ENCODE data around the gene PPP2R3B.

DNA sequence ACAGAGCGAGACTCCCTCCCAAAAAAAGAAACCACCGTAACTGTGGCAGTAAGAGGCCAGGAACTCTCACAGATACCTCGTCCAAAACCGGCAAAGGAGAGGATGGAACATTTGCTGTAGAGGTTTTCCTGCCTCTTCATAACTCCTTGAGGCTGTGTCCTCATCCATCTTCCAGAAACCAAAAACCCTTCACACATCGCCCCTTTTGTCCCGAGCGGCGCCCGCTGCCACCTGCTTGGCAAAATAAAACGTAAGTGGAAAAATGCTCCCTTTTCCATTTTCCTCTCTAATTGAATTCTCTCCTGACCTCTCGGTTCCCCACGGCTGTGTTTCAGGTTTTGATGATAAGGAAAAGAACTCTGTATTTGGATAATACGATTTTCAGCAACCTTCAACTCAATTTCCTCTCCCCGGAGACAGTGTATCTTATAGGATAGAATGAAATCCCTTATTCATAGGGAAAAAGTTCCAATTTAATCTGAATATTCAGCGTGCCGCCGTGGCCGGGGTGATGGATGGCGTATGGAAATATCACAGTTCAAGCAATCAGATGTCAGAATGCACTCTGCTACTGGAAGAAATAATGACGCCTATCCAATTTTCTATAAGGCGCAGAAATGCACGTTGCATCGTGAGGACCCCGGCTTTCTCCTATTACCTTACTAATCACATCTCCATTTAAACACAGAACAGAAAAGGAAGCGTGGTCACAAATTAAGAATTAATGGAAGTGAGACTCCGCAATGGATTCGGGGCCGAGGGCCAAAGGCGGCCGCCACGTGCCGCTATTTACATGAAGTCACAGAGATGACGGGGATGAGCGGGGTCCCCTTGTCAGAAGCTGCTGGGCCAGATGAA is 5.2 kb upstream of the PPP2R3B start:
- TF ChIP-seq, protein P1, sequence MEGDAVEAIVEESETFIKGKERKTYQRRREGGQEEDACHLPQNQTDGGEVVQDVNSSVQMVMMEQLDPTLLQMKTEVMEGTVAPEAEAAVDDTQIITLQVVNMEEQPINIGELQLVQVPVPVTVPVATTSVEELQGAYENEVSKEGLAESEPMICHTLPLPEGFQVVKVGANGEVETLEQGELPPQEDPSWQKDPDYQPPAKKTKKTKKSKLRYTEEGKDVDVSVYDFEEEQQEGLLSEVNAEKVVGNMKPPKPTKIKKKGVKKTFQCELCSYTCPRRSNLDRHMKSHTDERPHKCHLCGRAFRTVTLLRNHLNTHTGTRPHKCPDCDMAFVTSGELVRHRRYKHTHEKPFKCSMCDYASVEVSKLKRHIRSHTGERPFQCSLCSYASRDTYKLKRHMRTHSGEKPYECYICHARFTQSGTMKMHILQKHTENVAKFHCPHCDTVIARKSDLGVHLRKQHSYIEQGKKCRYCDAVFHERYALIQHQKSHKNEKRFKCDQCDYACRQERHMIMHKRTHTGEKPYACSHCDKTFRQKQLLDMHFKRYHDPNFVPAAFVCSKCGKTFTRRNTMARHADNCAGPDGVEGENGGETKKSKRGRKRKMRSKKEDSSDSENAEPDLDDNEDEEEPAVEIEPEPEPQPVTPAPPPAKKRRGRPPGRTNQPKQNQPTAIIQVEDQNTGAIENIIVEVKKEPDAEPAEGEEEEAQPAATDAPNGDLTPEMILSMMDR (IDR thresholded peaks at IDR 0.05): no peak
- TF ChIP-seq POLR2A (IDR thresholded peaks at IDR 0.05): no peak
- TF ChIP-seq POLR2AphosphoS5 (IDR thresholded peaks at IDR 0.05): no peak
